HUES6 (cell line): ENCODE results near the gene TMEM156.
"Not testable (repeated sequence)": the region's sequence is repeated elsewhere in the genome, so short reads cannot be mapped to it uniquely, and the experiment has no call there.

Experiments used
- H3K27ac ChIP-seq: 2 replicates; pipeline ENCODE4 v1.7.0; 2013; ENCODE audit warnings: low read depth, mild to moderate bottlenecking, low read length, inconsistent platforms
- H3K27me3 ChIP-seq: 2 replicates; pipeline ENCODE4 v1.6.1; 2013; ENCODE audit warnings: low read length; ENCODE audit not compliant: control insufficient read depth, insufficient read depth
- H3K36me3 ChIP-seq: 2 replicates; pipeline ENCODE4 v1.6.1; 2013; ENCODE audit warnings: low read length; ENCODE audit not compliant: control insufficient read depth, insufficient read depth
- H3K4me1 ChIP-seq: 2 replicates; pipeline ENCODE4 v1.6.1; 2013; ENCODE audit warnings: low read length; ENCODE audit not compliant: control insufficient read depth, insufficient read depth
- H3K4me3 ChIP-seq: 2 replicates; pipeline ENCODE4 v1.5.1; 2013; ENCODE audit warnings: low read depth, low read length
- H3K9ac ChIP-seq: one replicate; pipeline ENCODE4 v1.6.1; 2013; ENCODE audit warnings: mild to moderate bottlenecking, low read length
- H3K9me3 ChIP-seq: 2 replicates; pipeline ENCODE4 v1.6.1; 2013; ENCODE audit warnings: low read depth, low read length; ENCODE audit not compliant: control insufficient read depth, insufficient read depth

TMEM156 gene

GRCh38 chr4:39043058-39043860, 11.1 kb upstream of the TMEM156 start:
- H3K36me3 ChIP-seq = no peaks in the 10 kb centered on the region
- no peaks in the 10 kb centered on the region for H3K27me3 ChIP-seq
- no peaks in the 10 kb centered on the region for H3K9me3 ChIP-seq
- no peak overlapping the region for H3K27ac ChIP-seq
- peaks cover 11% of the 10 kb centered on the region for H3K4me1 ChIP-seq
- H3K4me3 ChIP-seq = peak overlapping the region; percentile 83
- peak overlapping the region; percentile 59 for H3K9ac ChIP-seq

DNA sequence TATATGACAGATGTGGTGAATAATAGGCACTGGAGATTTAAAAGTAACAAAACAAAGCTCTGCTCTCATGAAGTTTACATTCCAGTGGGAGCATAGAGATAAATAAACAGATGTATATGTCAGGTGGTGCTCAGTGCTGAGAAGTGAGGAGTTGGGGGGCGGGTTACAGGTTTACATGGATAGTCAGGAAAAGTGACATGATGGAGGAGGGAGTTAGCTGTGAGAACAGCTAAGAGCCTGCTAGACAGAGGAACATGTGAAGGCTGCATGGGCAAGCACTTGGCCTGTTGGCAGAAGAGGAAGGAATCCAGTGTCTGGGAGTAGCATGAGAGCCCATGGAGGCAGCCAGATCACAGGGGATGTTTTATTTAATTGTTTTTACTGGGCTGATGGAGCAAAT, 10.2 kb upstream of the TMEM156 start:
- Histone ChIP-seq H3K36me3 (no peaks in the 10 kb centered on the region), H3K9me3 (no peaks in the 10 kb centered on the region), H3K4me3 (no peak overlapping the region), H3K9ac (no peak overlapping the region), H3K27me3 (no peaks in the 10 kb centered on the region), H3K27ac (no peak overlapping the region), H3K4me1 (peaks cover 14% of the 10 kb centered on the region)

DNA sequence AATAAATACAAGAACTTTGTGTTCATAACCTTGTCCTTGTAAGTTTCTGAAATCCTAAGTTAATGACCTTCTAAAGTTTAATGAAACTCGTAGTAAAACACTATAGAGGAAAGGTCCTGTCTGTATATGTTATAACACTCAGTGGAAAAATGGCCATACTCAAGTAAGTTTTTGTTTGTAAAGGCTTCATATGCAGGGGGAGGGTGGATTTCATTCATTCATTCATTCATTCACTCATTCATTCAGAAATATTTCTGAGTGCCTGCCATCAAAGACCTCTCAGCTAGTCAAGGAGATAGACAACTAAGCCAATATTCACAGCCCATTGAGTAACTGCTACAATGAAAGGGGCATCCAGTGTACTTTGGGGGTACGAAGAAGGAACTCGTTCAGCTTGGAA, 6.9 kb upstream of the TMEM156 start:
- H3K27me3 ChIP-seq = no peaks in the 10 kb centered on the region
- no peaks in the 10 kb centered on the region for H3K9me3 ChIP-seq
- no peak overlapping the region for H3K9ac ChIP-seq
- H3K36me3 ChIP-seq = no peaks in the 10 kb centered on the region
- no peak overlapping the region for H3K4me3 ChIP-seq
- H3K27ac ChIP-seq = no peak overlapping the region
- H3K4me1 ChIP-seq = peaks cover 14% of the 10 kb centered on the region

- Histone ChIP-seq H3K9ac (no peak overlapping the region), H3K27me3 (no peaks in the 10 kb centered on the region), H3K4me1 (peaks cover 2% of the 10 kb centered on the region; the same call in 1 of the 2 replicates), H3K4me3 (no peak overlapping the region), H3K27ac (no peak overlapping the region), H3K36me3 (no peaks in the 10 kb centered on the region), H3K9me3 (no peaks in the 10 kb centered on the region)
Measured at GRCh38 chr4:39037941-39038340, 5.7 kb upstream of the TMEM156 start.

GRCh38 chr4:39037491-39037825, 5.2 kb upstream of the TMEM156 start:
- no peaks in the 10 kb centered on the region for H3K9me3 ChIP-seq
- peaks cover 2% of the 10 kb centered on the region; the same call in 1 of the 2 replicates for H3K4me1 ChIP-seq
- H3K9ac ChIP-seq = no peak overlapping the region
- no peak overlapping the region for H3K27ac ChIP-seq
- H3K36me3 ChIP-seq = no peaks in the 10 kb centered on the region
- H3K27me3 ChIP-seq = no peaks in the 10 kb centered on the region
- H3K4me3 ChIP-seq = no peak overlapping the region

GRCh38 chr4:39036172-39036571, 4.0 kb upstream of the TMEM156 start:
- H3K36me3 ChIP-seq = no peaks in the 10 kb centered on the region
- no peak overlapping the region for H3K27ac ChIP-seq
- H3K4me1 ChIP-seq = peaks cover 2% of the 10 kb centered on the region; the same call in 1 of the 2 replicates
- H3K4me3 ChIP-seq = no peak overlapping the region
- no peaks in the 10 kb centered on the region for H3K27me3 ChIP-seq
- no peaks in the 10 kb centered on the region for H3K9me3 ChIP-seq
- H3K9ac ChIP-seq = no peak overlapping the region

GRCh38 chr4:39031590-39032020, 604 bp downstream of the TMEM156 start:
- not testable (repeated sequence) for H3K9ac ChIP-seq, H3K36me3 ChIP-seq, H3K9me3 ChIP-seq, H3K27me3 ChIP-seq, H3K27ac ChIP-seq, H3K4me1 ChIP-seq, H3K4me3 ChIP-seq

- no peak overlapping the region for H3K4me3 ChIP-seq
- H3K9ac ChIP-seq = no peak overlapping the region
Measured at GRCh38 chr4:39030725-39031124, 1.5 kb downstream of the TMEM156 start.

GRCh38 chr4:39029752-39030694, 2.2 kb downstream of the TMEM156 start:
- no peaks in the 10 kb centered on the region for H3K36me3 ChIP-seq
- H3K4me1 ChIP-seq = no peaks in the 10 kb centered on the region
- H3K27ac ChIP-seq = no peak overlapping the region
- no peak overlapping the region for H3K4me3 ChIP-seq
- no peaks in the 10 kb centered on the region for H3K9me3 ChIP-seq
- no peak overlapping the region for H3K9ac ChIP-seq
- H3K27me3 ChIP-seq = no peaks in the 10 kb centered on the region

More at GRCh38 chr4:39030725-39031124, 1.5 kb downstream of the TMEM156 start:
- no peaks in the 10 kb centered on the region for H3K36me3 ChIP-seq
- H3K27ac ChIP-seq = no peak overlapping the region
- no peaks in the 10 kb centered on the region for H3K9me3 ChIP-seq
- no peaks in the 10 kb centered on the region for H3K4me1 ChIP-seq
- H3K27me3 ChIP-seq = no peaks in the 10 kb centered on the region

DNA sequence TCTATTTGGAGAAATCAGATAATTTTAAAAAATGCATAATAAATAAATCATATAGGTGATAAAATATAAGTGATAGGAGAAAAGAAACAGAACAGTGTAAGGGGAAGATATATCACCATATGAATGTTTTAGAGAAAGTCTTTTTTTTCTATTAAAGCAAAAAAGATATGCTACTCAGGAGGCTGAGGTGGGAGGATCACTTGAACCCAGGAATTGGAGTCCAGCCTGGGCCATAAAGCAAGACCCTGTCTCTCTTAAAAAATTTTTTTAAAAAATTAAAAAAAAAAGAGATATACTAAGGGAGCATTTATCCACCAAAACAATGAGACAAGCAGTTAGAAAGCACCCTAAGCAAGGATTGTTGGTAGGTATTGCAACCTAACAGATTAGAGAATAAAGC, 6.1 kb downstream of the TMEM156 start:
- H3K9ac ChIP-seq = no peak overlapping the region
- no peak overlapping the region for H3K27ac ChIP-seq
- no peaks in the 10 kb centered on the region for H3K36me3 ChIP-seq
- H3K9me3 ChIP-seq = 0 out of 2 replicates have a peak, but pooled peaks cover 4% of the 10 kb centered on the region
- no peaks in the 10 kb centered on the region for H3K4me1 ChIP-seq
- H3K4me3 ChIP-seq = no peak overlapping the region
- H3K27me3 ChIP-seq = no peaks in the 10 kb centered on the region

DNA sequence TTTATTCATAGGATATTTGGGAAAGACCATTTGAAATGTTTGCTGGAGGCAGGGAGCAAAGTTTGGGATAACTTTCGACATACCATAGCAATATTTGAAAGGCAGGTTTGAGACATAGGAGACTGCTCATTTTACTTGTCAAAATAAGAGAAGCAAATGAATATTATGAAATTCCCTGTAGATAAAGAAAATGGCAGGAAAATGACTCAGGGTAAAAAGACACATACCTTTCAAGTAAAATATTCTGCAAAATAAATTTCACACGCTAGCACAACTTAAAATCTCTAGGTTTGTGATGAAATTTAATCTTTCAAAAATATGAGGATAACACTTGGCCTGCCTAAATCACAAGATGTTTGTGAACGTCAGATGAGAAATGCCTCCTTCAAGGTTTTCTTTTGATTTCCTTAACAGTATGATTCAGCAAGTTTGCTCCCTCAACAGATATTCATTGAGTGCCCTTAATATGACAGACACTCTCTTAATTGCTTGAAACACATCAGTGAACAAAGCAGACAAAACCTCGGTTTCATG, 6.6 kb downstream of the TMEM156 start:
- Histone ChIP-seq H3K9ac (no peak overlapping the region), H3K27me3 (no peaks in the 10 kb centered on the region), H3K27ac (no peak overlapping the region), H3K36me3 (no peaks in the 10 kb centered on the region), H3K4me1 (no peaks in the 10 kb centered on the region), H3K9me3 (0 out of 2 replicates have a peak, but pooled peaks cover 4% of the 10 kb centered on the region), H3K4me3 (no peak overlapping the region)
